OCI-M2 (cell line): Measurements from ENCODE around the gene SLC7A10.
"Not testable (repeated sequence)": the region's sequence is repeated elsewhere in the genome, so short reads cannot be mapped to it uniquely, and the experiment has no call there.

Experiments
- DNase-seq: peaks from one replicate; lab custom pipeline; 2025; ENCODE audit not compliant: unreplicated experiment; lab: John Stamatoyannopoulos, UW

The SLC7A10 gene

GRCh38 chr19:33219261-33219815, 6.3 kb downstream of the SLC7A10 start:
- DNase-seq: no peak

- DNase-seq: no peak
Measured at GRCh38 chr19:33217881-33218280, 7.8 kb downstream of the SLC7A10 start.

GRCh38 chr19:33216198-33216830, 9.3 kb downstream of the SLC7A10 start:
- no peak for DNase-seq

GRCh38 chr19:33215438-33216197, 10.0 kb downstream of the SLC7A10 start:
- no peak for DNase-seq

GRCh38 chr19:33214596-33214995, 11.1 kb downstream of the SLC7A10 start:
- no peak for DNase-seq

GRCh38 chr19:33212436-33213172, 13.0 kb downstream of the SLC7A10 start:
- no peak for DNase-seq

- DNase-seq: no peak
Measured at GRCh38 chr19:33211794-33212435, 13.7 kb downstream of the SLC7A10 start.

- no peak for DNase-seq
Measured at GRCh38 chr19:33210266-33210940, 15.2 kb downstream of the SLC7A10 start.

GRCh38 chr19:33209850-33210230, 15.8 kb downstream of the SLC7A10 start:
- not testable (repeated sequence) for DNase-seq

GRCh38 chr19:33208904-33209849, 16.5 kb downstream of the SLC7A10 start:
- no peak for DNase-seq

GRCh38 chr19:33208371-33208895, 17.2 kb downstream of the SLC7A10 start:
- no peak for DNase-seq

- DNase-seq: no peak
Measured at GRCh38 chr19:33207903-33208302, 17.7 kb downstream of the SLC7A10 start.

- no peak for DNase-seq
Measured at GRCh38 chr19:33207040-33207620, 18.5 kb downstream of the SLC7A10 start.

- no peak for DNase-seq
Measured at GRCh38 chr19:33206261-33207039, 19.2 kb downstream of the SLC7A10 start.

GRCh38 chr19:33205531-33206260, 20.0 kb downstream of the SLC7A10 start:
- no peak for DNase-seq

- no peak for DNase-seq
Measured at GRCh38 chr19:33205110-33205509, 20.5 kb downstream of the SLC7A10 start.
